Measurements from ENCODE around the gene ZFY. TPM values are rescaled to one million over a fixed set of nuclear protein-coding genes. Genes with fewer than 3 reads are reported as not detected.

Gene ZFY
- total RNA-seq, 1 donor from 2014 or later, result 3.2 TPM

DNA sequence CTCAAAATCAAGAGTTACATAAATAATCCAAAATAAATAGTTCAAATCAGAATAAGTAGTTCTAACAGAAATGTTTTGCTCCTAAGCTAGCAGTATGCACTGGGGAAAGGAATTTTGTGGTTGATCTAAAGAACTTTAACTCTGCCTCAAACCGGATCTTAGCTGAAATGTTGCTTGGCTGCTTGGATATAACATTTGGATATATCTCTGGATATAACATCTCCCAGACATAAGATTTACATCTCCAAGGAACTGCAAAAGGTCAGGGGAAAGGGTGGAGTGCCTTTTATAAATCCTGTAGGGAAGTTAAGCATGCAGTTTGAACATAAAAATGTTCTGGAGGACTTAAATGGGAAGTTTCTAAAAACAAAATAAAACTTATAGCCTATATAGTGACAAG is 83.4 kb downstream of the ZFY start:
- TF ChIP-seq, protein P1, sequence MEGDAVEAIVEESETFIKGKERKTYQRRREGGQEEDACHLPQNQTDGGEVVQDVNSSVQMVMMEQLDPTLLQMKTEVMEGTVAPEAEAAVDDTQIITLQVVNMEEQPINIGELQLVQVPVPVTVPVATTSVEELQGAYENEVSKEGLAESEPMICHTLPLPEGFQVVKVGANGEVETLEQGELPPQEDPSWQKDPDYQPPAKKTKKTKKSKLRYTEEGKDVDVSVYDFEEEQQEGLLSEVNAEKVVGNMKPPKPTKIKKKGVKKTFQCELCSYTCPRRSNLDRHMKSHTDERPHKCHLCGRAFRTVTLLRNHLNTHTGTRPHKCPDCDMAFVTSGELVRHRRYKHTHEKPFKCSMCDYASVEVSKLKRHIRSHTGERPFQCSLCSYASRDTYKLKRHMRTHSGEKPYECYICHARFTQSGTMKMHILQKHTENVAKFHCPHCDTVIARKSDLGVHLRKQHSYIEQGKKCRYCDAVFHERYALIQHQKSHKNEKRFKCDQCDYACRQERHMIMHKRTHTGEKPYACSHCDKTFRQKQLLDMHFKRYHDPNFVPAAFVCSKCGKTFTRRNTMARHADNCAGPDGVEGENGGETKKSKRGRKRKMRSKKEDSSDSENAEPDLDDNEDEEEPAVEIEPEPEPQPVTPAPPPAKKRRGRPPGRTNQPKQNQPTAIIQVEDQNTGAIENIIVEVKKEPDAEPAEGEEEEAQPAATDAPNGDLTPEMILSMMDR (conservative IDR thresholded peaks at IDR 0.05; ENCODE audit: low read depth, low read length), result no peak
- H3K4me3 ChIP-seq (ENCODE audit: low read depth, low read length), result no peak overlapping the region
- no peak for DNase-seq (ENCODE audit: low read depth)

DNA sequence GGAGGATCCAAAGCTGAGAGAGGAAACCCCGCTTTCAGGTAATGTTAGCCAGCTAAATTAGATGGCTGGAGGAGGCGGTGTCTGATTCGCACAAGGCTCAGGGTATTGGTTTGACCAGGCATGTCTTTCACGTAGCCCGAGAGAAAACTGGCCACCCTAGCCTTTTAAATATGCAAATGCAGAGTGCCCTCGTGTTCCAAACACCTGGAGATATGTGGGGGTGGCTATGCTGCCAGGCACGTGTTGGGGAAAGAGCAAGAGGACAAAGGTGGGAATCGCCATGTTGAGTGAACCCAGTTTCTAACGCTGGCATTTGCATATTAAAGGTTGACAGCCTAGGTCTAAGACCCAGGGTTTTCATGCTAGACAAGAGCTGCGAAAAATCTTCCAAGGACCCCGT is 84.4 kb downstream of the ZFY start:
- H3K4me3 ChIP-seq (ENCODE audit: low read depth, low read length), result no peak overlapping the region
- TF ChIP-seq, protein P1 (conservative IDR thresholded peaks at IDR 0.05; ENCODE audit: low read depth, low read length), result no peak
- no peak for DNase-seq (ENCODE audit: low read depth)

DNA sequence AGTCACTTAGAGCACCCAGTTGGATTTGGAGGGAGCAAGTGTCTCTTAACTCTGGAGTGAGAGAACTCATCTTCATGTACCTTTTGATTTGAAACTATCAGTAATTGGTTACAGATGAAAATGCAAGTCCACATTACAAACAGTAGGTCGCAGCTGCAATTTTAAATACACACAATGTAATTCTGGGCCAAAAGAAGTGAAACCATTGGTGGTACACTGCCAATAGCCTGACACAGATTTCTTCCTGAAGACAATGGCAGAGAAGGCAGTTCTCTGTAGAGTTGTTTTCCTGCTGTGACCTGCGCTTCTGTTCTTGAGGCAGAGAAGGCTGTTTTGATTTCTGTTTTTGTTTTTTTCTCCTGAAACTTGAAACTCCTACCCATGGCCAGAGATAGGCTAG is 86.0 kb downstream of the ZFY start:
- TF ChIP-seq, protein P1 (conservative IDR thresholded peaks at IDR 0.05; ENCODE audit: low read depth, low read length), result no peak
- no peak for DNase-seq (ENCODE audit: low read depth)
- no peak overlapping the region for H3K4me3 ChIP-seq (ENCODE audit: low read depth, low read length)

DNA sequence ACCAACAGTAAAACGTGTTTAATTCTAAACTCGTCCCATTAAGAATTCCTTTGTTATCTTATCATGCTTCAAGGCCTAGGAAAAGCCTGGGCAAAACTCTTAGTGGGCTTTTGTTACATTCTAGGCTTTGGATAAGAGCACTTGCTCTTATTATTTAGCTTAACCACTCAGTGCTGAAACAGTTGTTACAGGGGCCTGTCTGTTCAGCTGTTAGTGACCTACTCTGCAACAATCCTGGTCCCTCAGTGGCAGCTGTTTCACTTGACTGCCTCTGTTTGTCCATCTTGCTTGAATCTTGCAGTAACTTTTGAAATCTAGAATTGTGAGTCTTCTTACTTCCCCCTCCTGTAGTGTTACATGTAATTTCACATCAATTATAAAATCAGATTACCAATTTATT is 88.4 kb downstream of the ZFY start:
- TF ChIP-seq, protein P1 (conservative IDR thresholded peaks at IDR 0.05; ENCODE audit: low read depth, low read length), result no peak
- DNase-seq (ENCODE audit: low read depth), result no peak
- H3K4me3 ChIP-seq (ENCODE audit: low read depth, low read length), result no peak overlapping the region

DNA sequence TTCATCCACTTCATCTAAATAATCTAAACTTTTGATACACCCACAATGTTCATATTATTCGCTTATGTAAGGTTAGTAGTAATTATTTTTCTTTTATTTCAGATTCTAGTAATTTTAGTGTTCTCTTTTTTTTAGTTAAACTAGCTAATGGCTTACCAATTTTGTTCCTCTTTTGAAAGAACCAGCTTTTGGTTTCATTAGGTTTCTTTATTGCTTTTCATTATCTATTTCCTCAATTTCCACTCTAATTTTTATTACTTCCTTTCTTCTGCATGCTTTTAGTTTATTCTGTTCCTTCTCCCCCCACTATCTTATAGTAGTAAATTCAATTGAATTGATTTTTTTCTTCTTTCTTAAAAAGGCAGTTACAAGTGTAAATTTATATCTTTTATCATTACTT is 90.2 kb downstream of the ZFY start:
- TF ChIP-seq, protein P1 (conservative IDR thresholded peaks at IDR 0.05; ENCODE audit: low read depth, low read length), result no peak
- no peak overlapping the region for H3K4me3 ChIP-seq (ENCODE audit: low read depth, low read length)

More for the DNA sequence above, 90.2 kb downstream of the ZFY start:
- DNase-seq (ENCODE audit: low read depth), result no peak

Other genes starting within 250 kb of the ZFY start
- 0.36 TPM in 1 of 2 replicates, not detected in the other for gene SRY, start 147.7 kb upstream of the ZFY start, total RNA-seq
- gene RPS4Y1, start 93.8 kb upstream of the ZFY start, total RNA-seq, result 334 and 379 TPM in 2 replicates

All from epithelial cell of proximal tubule (primary cell).